Pancreas (tissue), 10 donors: ENCODE results near the gene NEK4. TPM values are rescaled to one million over a fixed set of nuclear protein-coding genes. Genes with fewer than 3 reads are reported as not detected.
A peak's percentile ranks its signal among the peaks of the same experiment; 100 is the strongest.

Experiments
- ATAC-seq, 4 donors: fragments of 200-7000 bp; cut with Tn5 transposase; one replicate each; pipeline versions ENCODE4 v1.8.0 to v1.9.1; 2020; ENCODE audit warnings: mild to moderate bottlenecking in 4 of 4, moderate library complexity in 4 of 4
- DNase-seq, 6 donors: peaks; one replicate each; pipeline ENCODE4 v3.0.0-alpha.2; 2020
- FAIRE-seq: peaks from 2 replicates; lab custom pipeline; 2012; peaks lifted over from hg19 to GRCh38; lab: Jason Lieb, UNC
- H3K27ac ChIP-seq, 4 donors: fragments of 200-600 bp; sonication (generic); 1 replicate in 3 of 4; 2 replicates in 1 of 4; pipeline versions ENCODE4 v1.5.0 to v1.8.0; 2020
- H3K27me3 ChIP-seq, 4 donors: fragments of 200-600 bp; one replicate each; pipeline ENCODE4 v1.8.0; 2021
- H3K36me3 ChIP-seq, 3 donors: fragments of 200-600 bp; sonication (generic) in 1 of 3; one replicate each; pipeline versions ENCODE4 v1.5.0 to v1.8.0; 2020 to 2021
- H3K4me1 ChIP-seq, 3 donors: fragments of 200-600 bp; one replicate each; pipeline ENCODE4 v1.8.0; 2021
- H3K4me3 ChIP-seq, 4 donors: fragments of 200-600 bp; sonication (generic) in 2 of 4; one replicate each; pipeline versions ENCODE4 v1.5.0 to v1.8.0; 2020 to 2021
- H3K9me3 ChIP-seq, 4 donors: fragments of 200-600 bp; one replicate each; pipeline ENCODE4 v1.8.0; 2021
- CTCF ChIP-seq, 4 donors: fragments of 200-600 bp; sonication (generic) in 3 of 4; IDR thresholded peaks; one replicate each; pipeline versions ENCODE4 v1.5.0 to v1.8.0; 2021; ENCODE audit warnings: antibody characterized with exemption in 4 of 4
- WGBS, 2 donors: extraction: QIAGEN DNeasy Blood & Tissue Kit; methylation state at CpG; one replicate each; pipeline ENCODE4 v1.1.7; 2013; 5-methylcytosine and 5-hydroxymethylcytosine counted together
- intact Hi-C, 3 donors: fragments of 100-400 bp; cut with DNase I; formaldehyde crosslinking; loops; one replicate each; pipeline versions ENCODE4 v1.11.1 to v1.14.2; 2022
- polyA plus RNA-seq, 2 donors: library from polyadenylated mRNA; stranded (reverse); fragments of 200-250 nt; gene quantifications; one replicate each; pipeline ENCODE4 v1.2.3, GENCODE V29; 2013
- total RNA-seq, 6 donors: library from RNA; stranded (reverse); fragmentation: NEBNext Ultra II Directional in 4 of 6; extraction: Animal tissue kit (Norgen Biotek cat#: 25700) in 4 of 6; gene quantifications; one replicate each; pipeline versions ENCODE4 v1.2.1 to v1.2.4, GENCODE V29; 2021 to 2023
- donor health status: healthy with polysubstance abuse.
- donor health status: DM: no; HTN: no; CAD: no; lungs with moderate emphysema.
- donor health status: DM: no; HTN: no; CAD: no.
- donor health status: control.
- donor health status: control.
- donor health status: Bipolar disorder and iron deficiency.
- donor health status: DM: yes; HTN: yes; CAD: no.
- donor health status: DM: no; HTN: no; CAD: no.
- donor health status: DM: no; HTN: no; CAD: no.
- donor health status: DM: yes; HTN: yes; CAD: no.

The NEK4 gene
- total and polyA plus RNA-seq, 8 donors, result 4.0 to 22.0 (median 14.8) TPM

DNA sequence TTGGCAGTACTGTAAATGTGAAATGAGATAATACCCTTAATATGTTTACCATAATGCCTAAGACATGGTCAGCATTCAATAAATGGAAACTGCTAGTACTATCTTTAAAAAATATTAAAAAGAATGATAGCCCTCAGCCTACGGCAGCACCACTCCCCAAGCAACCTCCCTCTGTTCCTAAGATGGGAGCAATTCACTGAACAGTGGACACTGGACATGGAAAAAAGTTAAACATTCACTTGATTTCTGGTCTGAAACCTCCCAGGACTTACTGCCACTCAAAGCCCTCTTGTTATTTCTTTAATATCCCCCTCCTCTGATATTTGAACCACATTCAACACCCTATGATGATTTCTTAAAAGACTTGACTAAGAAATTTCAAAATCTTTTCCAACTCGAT is 27.0 kb downstream of the NEK4 start:
- Histone ChIP-seq H3K27ac (peak overlapping the region in 2 of 4 donors; percentile 7 to 12), H3K9me3 (no peaks in the 10 kb centered on the region), H3K4me1 (peaks cover 0 to 4% (median 0%) of the 10 kb centered on the region in 3 donors), H3K4me3 (no peak overlapping the region), H3K36me3 (peaks cover 4 to 46% (median 11%) of the 10 kb centered on the region in 3 donors), H3K27me3 (no peaks in the 10 kb centered on the region)
- DNase-seq (no peak), FAIRE-seq (no peak), ATAC-seq (no peak)
- intact Hi-C loops, result no loop called here
- 64 to 76% methylated on average over 2 of the region's 2 CpGs for WGBS, 2 donors
- TF ChIP-seq CTCF (IDR thresholded peaks at IDR 0.05), result no peak

DNA sequence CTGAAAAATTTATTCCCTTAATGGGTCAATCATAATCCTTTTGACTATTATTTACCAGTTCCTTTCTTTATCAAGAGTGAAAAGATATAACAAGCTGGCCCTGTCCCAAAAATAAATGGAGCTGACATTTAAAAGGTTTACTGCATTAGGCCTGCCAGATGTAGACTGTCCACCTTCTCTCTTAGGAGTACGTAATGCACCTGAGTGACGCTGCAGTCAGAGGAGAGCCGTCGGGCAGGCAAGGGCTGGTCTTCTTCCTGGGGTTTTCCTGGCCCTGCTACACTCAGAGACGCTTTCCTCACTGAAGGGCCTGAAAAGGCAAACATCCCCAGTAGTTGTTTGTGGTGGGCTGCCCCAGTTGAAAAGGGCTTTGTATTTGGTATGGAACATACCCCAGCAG is 27.6 kb downstream of the NEK4 start:
- no peaks in the 10 kb centered on the region for H3K9me3 ChIP-seq
- peak overlapping the region in 2 of 4 donors; percentile 7 to 12 for H3K27ac ChIP-seq
- no peak for DNase-seq
- no peak for TF ChIP-seq CTCF (IDR thresholded peaks at IDR 0.05)
- H3K27me3 ChIP-seq, result no peaks in the 10 kb centered on the region
- H3K36me3 ChIP-seq, result peaks cover 4 to 52% (median 5%) of the 10 kb centered on the region in 3 donors
- WGBS, 2 donors, result 35 to 45% methylated on average over 5 of the region's 5 CpGs
- no peak for FAIRE-seq
- H3K4me3 ChIP-seq, result no peak overlapping the region
- ATAC-seq, result peak; percentile 63 to 88 (median 76)
- H3K4me1 ChIP-seq, result peaks cover 0 to 4% (median 0%) of the 10 kb centered on the region in 3 donors
- intact Hi-C loops, result no loop called here

DNA sequence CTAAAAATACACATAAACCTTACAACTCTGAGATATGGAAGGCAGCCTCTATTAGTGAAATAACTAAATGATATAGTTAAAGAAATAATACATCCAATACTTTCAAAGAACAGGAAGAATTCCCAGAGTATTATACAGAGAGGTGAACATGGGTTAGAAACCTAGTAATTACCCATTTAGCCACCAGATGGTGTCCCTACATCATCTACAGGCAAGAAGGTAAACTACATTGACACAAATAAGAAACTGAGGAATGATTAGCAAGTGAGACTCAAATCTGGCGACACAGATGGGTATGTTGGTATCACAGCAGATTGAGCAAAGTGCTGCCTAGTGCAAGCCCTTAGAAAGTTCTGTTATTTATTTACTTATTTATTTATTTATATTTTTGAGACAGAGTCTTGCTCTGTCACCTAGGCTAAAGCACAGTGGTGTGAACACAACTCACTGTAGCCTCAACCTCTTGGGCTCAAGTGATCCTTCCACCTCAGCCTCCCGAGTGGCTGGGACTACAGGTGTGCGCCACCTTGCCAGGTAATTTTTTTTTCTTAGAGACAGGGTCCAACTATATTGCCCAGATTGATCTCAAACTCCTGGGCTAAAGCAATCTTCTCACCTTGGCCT is 28.2 kb downstream of the NEK4 start:
- Histone ChIP-seq H3K4me3 (no peak overlapping the region), H3K9me3 (no peaks in the 10 kb centered on the region), H3K27me3 (no peaks in the 10 kb centered on the region), H3K4me1 (peaks cover 0 to 4% (median 0%) of the 10 kb centered on the region in 3 donors), H3K36me3 (peaks cover 4 to 54% (median 5%) of the 10 kb centered on the region in 3 donors), H3K27ac (peak overlapping the region in 1 of 4 donors; percentile 7)
- DNase-seq (no peak), ATAC-seq (peak in 3 of 4 donors; percentile 75 to 81 (median 78)), FAIRE-seq (peak; percentile 60)
- intact Hi-C loops, result no loop called here
- TF ChIP-seq CTCF (IDR thresholded peaks at IDR 0.05), result peak in 3 of 4 donors; percentile 9 to 44 (median 12)
- WGBS, 2 donors, result 73 to 78% methylated on average over 3 of the region's 3 CpGs

DNA sequence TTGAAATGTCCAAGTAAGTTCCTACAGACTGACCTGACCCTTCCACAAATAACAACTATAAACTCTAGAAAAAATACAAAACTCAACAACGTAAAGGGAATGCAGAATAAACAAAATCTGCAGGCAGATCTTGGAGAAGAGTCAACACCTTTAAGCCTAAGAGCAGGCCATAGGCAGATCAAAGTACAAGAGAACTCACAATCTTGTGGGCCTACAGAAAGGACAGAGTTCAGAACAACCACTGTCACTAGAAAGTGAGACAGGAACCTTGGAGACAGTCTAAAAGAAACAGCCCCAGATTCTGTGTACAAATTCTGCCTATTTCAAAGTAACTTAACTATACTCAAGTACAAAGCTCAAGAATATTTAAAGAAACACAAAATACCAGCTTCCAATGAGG is 31.0 kb downstream of the NEK4 start:
- no peak for FAIRE-seq
- H3K4me3 ChIP-seq, result no peak overlapping the region
- no peak for TF ChIP-seq CTCF (IDR thresholded peaks at IDR 0.05)
- no peaks in the 10 kb centered on the region for H3K27me3 ChIP-seq
- DNase-seq, result no peak
- no peak overlapping the region for H3K27ac ChIP-seq
- no peaks in the 10 kb centered on the region for H3K9me3 ChIP-seq
- intact Hi-C loops, result no loop called here
- ATAC-seq, result no peak
- H3K36me3 ChIP-seq, result peaks cover 0 to 27% (median 5%) of the 10 kb centered on the region in 3 donors
- H3K4me1 ChIP-seq, result peaks cover 0 to 4% (median 0%) of the 10 kb centered on the region in 3 donors
- 66% methylated on average over 1 of the region's 1 CpG for WGBS, 2 donors

- Histone ChIP-seq H3K27me3 (no peaks in the 10 kb centered on the region), H3K36me3 (peaks cover 0 to 25% (median 0%) of the 10 kb centered on the region in 3 donors), H3K9me3 (no peaks in the 10 kb centered on the region), H3K4me3 (no peak overlapping the region), H3K27ac (no peak overlapping the region), H3K4me1 (no peaks in the 10 kb centered on the region)
- TF ChIP-seq CTCF (IDR thresholded peaks at IDR 0.05), result no peak
- ATAC-seq (no peak), FAIRE-seq (no peak), DNase-seq (no peak)
- intact Hi-C loops, result no loop called here
- WGBS, 2 donors, result 83 to 84% methylated on average over 10 of the region's 10 CpGs
Observed at GRCh38 chr3:52733256-52733891, 37.4 kb downstream of the NEK4 start.
